ENCODE data around the gene CORO2A.

Gene CORO2A

GRCh38 chr9:98164912-98165311 lies 27.5 kb downstream of the CORO2A start:
- no peak overlapping the region for H3K4me3 ChIP-seq (ENCODE audit: low read length)
- no peak overlapping the region for H3K27ac ChIP-seq (ENCODE audit: low read depth, low read length)
- peaks cover 16% of the 10 kb centered on the region for H3K4me1 ChIP-seq (ENCODE audit: insufficient read depth, low read length)
- H3K9me3 ChIP-seq (ENCODE audit: insufficient read depth, low read depth, low read length), result no peaks in the 10 kb centered on the region
- H3K9ac ChIP-seq (ENCODE audit: low read depth, low read length), result no peak overlapping the region
- no peaks in the 10 kb centered on the region for H3K36me3 ChIP-seq (ENCODE audit: insufficient read depth, low read length)
- H3K27me3 ChIP-seq (ENCODE audit: insufficient read depth, low read length), result no peaks in the 10 kb centered on the region
- 89% methylated on average over 7 of the region's 7 CpGs for WGBS

GRCh38 chr9:98162613-98163012 lies 29.8 kb downstream of the CORO2A start:
- no peaks in the 10 kb centered on the region for H3K9me3 ChIP-seq (ENCODE audit: insufficient read depth, low read depth, low read length)
- H3K9ac ChIP-seq (ENCODE audit: low read depth, low read length), result no peak overlapping the region
- H3K36me3 ChIP-seq (ENCODE audit: insufficient read depth, low read length), result no peaks in the 10 kb centered on the region
- H3K4me1 ChIP-seq (ENCODE audit: insufficient read depth, low read length), result no peaks in the 10 kb centered on the region
- no peak overlapping the region for H3K27ac ChIP-seq (ENCODE audit: low read depth, low read length)
- 96% methylated on average over 12 of the region's 12 CpGs for WGBS
- no peaks in the 10 kb centered on the region for H3K27me3 ChIP-seq (ENCODE audit: insufficient read depth, low read length)
- no peak overlapping the region for H3K4me3 ChIP-seq (ENCODE audit: low read length)

- no peak overlapping the region for H3K27ac ChIP-seq (ENCODE audit: low read depth, low read length)
- H3K4me1 ChIP-seq (ENCODE audit: insufficient read depth, low read length), result no peaks in the 10 kb centered on the region
- no peaks in the 10 kb centered on the region for H3K27me3 ChIP-seq (ENCODE audit: insufficient read depth, low read length)
- no peaks in the 10 kb centered on the region for H3K9me3 ChIP-seq (ENCODE audit: insufficient read depth, low read depth, low read length)
- H3K9ac ChIP-seq (ENCODE audit: low read depth, low read length), result no peak overlapping the region
- no peak overlapping the region for H3K4me3 ChIP-seq (ENCODE audit: low read length)
- WGBS, result 93% methylated on average over 4 of the region's 4 CpGs
- peaks cover 7% of the 10 kb centered on the region; the same call in 1 of the 2 replicates for H3K36me3 ChIP-seq (ENCODE audit: insufficient read depth, low read length)
These were observed 30.6 kb downstream of the CORO2A start for GRCh38 chr9:98161851-98162250.

GRCh38 chr9:98159790-98160189 lies 32.6 kb downstream of the CORO2A start:
- H3K4me1 ChIP-seq (ENCODE audit: insufficient read depth, low read length), result no peaks in the 10 kb centered on the region

GRCh38 chr9:98159301-98159700 lies 33.1 kb downstream of the CORO2A start:
- Histone ChIP-seq H3K9ac (ENCODE audit: low read depth, low read length) (no peak overlapping the region), H3K27ac (ENCODE audit: low read depth, low read length) (no peak overlapping the region), H3K36me3 (ENCODE audit: insufficient read depth, low read length) (peaks cover 19% of the 10 kb centered on the region), H3K27me3 (ENCODE audit: insufficient read depth, low read length) (no peaks in the 10 kb centered on the region), H3K4me3 (ENCODE audit: low read length) (no peak overlapping the region), H3K4me1 (ENCODE audit: insufficient read depth, low read length) (no peaks in the 10 kb centered on the region), H3K9me3 (ENCODE audit: insufficient read depth, low read depth, low read length) (no peaks in the 10 kb centered on the region)
- WGBS, result 92% methylated on average over 5 of the region's 5 CpGs

More at GRCh38 chr9:98159790-98160189, 32.6 kb downstream of the CORO2A start:
- H3K27me3 ChIP-seq (ENCODE audit: insufficient read depth, low read length), result no peaks in the 10 kb centered on the region
- no peak overlapping the region for H3K4me3 ChIP-seq (ENCODE audit: low read length)
- no peak overlapping the region for H3K9ac ChIP-seq (ENCODE audit: low read depth, low read length)
- 90% methylated on average over 6 of the region's 6 CpGs for WGBS
- no peaks in the 10 kb centered on the region for H3K9me3 ChIP-seq (ENCODE audit: insufficient read depth, low read depth, low read length)
- peaks cover 14% of the 10 kb centered on the region for H3K36me3 ChIP-seq (ENCODE audit: insufficient read depth, low read length)
- no peak overlapping the region for H3K27ac ChIP-seq (ENCODE audit: low read depth, low read length)

GRCh38 chr9:98158071-98158831 lies 34.2 kb downstream of the CORO2A start:
- 93% methylated on average over 4 of the region's 4 CpGs for WGBS
- no peaks in the 10 kb centered on the region for H3K9me3 ChIP-seq (ENCODE audit: insufficient read depth, low read depth, low read length)
- H3K9ac ChIP-seq (ENCODE audit: low read depth, low read length), result no peak overlapping the region
- H3K4me1 ChIP-seq (ENCODE audit: insufficient read depth, low read length), result no peaks in the 10 kb centered on the region
- H3K4me3 ChIP-seq (ENCODE audit: low read length), result no peak overlapping the region
- peaks cover 25% of the 10 kb centered on the region for H3K36me3 ChIP-seq (ENCODE audit: insufficient read depth, low read length)
- no peak overlapping the region for H3K27ac ChIP-seq (ENCODE audit: low read depth, low read length)
- H3K27me3 ChIP-seq (ENCODE audit: insufficient read depth, low read length), result no peaks in the 10 kb centered on the region

- Histone ChIP-seq H3K4me1 (ENCODE audit: insufficient read depth, low read length) (no peaks in the 10 kb centered on the region), H3K4me3 (ENCODE audit: low read length) (no peak overlapping the region), H3K9me3 (ENCODE audit: insufficient read depth, low read depth, low read length) (no peaks in the 10 kb centered on the region), H3K36me3 (ENCODE audit: insufficient read depth, low read length) (peaks cover 32% of the 10 kb centered on the region), H3K27me3 (ENCODE audit: insufficient read depth, low read length) (no peaks in the 10 kb centered on the region), H3K27ac (ENCODE audit: low read depth, low read length) (no peak overlapping the region), H3K9ac (ENCODE audit: low read depth, low read length) (no peak overlapping the region)
- WGBS, result 95% methylated on average over 10 of the region's 10 CpGs
These were observed 35.1 kb downstream of the CORO2A start for GRCh38 chr9:98157372-98157771.

- Histone ChIP-seq H3K9me3 (ENCODE audit: insufficient read depth, low read depth, low read length) (no peaks in the 10 kb centered on the region), H3K27ac (ENCODE audit: low read depth, low read length) (no peak overlapping the region), H3K27me3 (ENCODE audit: insufficient read depth, low read length) (no peaks in the 10 kb centered on the region), H3K4me3 (ENCODE audit: low read length) (no peak overlapping the region), H3K9ac (ENCODE audit: low read depth, low read length) (no peak overlapping the region), H3K36me3 (ENCODE audit: insufficient read depth, low read length) (peaks cover 32% of the 10 kb centered on the region), H3K4me1 (ENCODE audit: insufficient read depth, low read length) (no peaks in the 10 kb centered on the region)
- WGBS, result 95% methylated on average over 2 of the region's 2 CpGs
These were observed 37.8 kb downstream of the CORO2A start for GRCh38 chr9:98154678-98155077.

- H3K9ac ChIP-seq (ENCODE audit: low read depth, low read length), result no peak overlapping the region
- H3K27me3 ChIP-seq (ENCODE audit: insufficient read depth, low read length), result no peaks in the 10 kb centered on the region
- no peaks in the 10 kb centered on the region for H3K4me1 ChIP-seq (ENCODE audit: insufficient read depth, low read length)
- no peaks in the 10 kb centered on the region for H3K9me3 ChIP-seq (ENCODE audit: insufficient read depth, low read depth, low read length)
- peaks cover 38% of the 10 kb centered on the region for H3K36me3 ChIP-seq (ENCODE audit: insufficient read depth, low read length)
- no peak overlapping the region for H3K27ac ChIP-seq (ENCODE audit: low read depth, low read length)
- H3K4me3 ChIP-seq (ENCODE audit: low read length), result no peak overlapping the region
These were observed 39.9 kb downstream of the CORO2A start for GRCh38 chr9:98152526-98152925.

GRCh38 chr9:98150721-98151120 lies 41.7 kb downstream of the CORO2A start:
- no peaks in the 10 kb centered on the region for H3K4me1 ChIP-seq (ENCODE audit: insufficient read depth, low read length)
- H3K27me3 ChIP-seq (ENCODE audit: insufficient read depth, low read length), result no peaks in the 10 kb centered on the region
- no peak overlapping the region for H3K4me3 ChIP-seq (ENCODE audit: low read length)
- WGBS, result 92% methylated on average over 3 of the region's 3 CpGs
- H3K9ac ChIP-seq (ENCODE audit: low read depth, low read length), result no peak overlapping the region
- H3K9me3 ChIP-seq (ENCODE audit: insufficient read depth, low read depth, low read length), result no peaks in the 10 kb centered on the region
- H3K27ac ChIP-seq (ENCODE audit: low read depth, low read length), result no peak overlapping the region
- peaks cover 27% of the 10 kb centered on the region for H3K36me3 ChIP-seq (ENCODE audit: insufficient read depth, low read length)

GRCh38 chr9:98150164-98150563 lies 42.3 kb downstream of the CORO2A start:
- Histone ChIP-seq H3K27ac (ENCODE audit: low read depth, low read length) (no peak overlapping the region), H3K27me3 (ENCODE audit: insufficient read depth, low read length) (no peaks in the 10 kb centered on the region), H3K9me3 (ENCODE audit: insufficient read depth, low read depth, low read length) (no peaks in the 10 kb centered on the region), H3K36me3 (ENCODE audit: insufficient read depth, low read length) (peaks cover 27% of the 10 kb centered on the region), H3K4me1 (ENCODE audit: insufficient read depth, low read length) (no peaks in the 10 kb centered on the region), H3K4me3 (ENCODE audit: low read length) (no peak overlapping the region), H3K9ac (ENCODE audit: low read depth, low read length) (no peak overlapping the region)
- 92% methylated on average over 7 of the region's 7 CpGs for WGBS

- Histone ChIP-seq H3K4me3 (ENCODE audit: low read length) (no peak overlapping the region), H3K4me1 (ENCODE audit: insufficient read depth, low read length) (no peaks in the 10 kb centered on the region), H3K9ac (ENCODE audit: low read depth, low read length) (no peak overlapping the region), H3K27me3 (ENCODE audit: insufficient read depth, low read length) (no peaks in the 10 kb centered on the region), H3K27ac (ENCODE audit: low read depth, low read length) (no peak overlapping the region), H3K36me3 (ENCODE audit: insufficient read depth, low read length) (peaks cover 20% of the 10 kb centered on the region; the same call in 1 of the 2 replicates), H3K9me3 (ENCODE audit: insufficient read depth, low read depth, low read length) (no peaks in the 10 kb centered on the region)
- 83% methylated on average over 3 of the region's 3 CpGs for WGBS
These were observed 43.0 kb downstream of the CORO2A start for GRCh38 chr9:98149422-98149821.
